GM10248 (cell line): Measurements from ENCODE around the gene LRRC56.

Source experiments
- CTCF ChIA-PET: fragments of 300-600 bp; sonication (Branson Sonifier 250); formaldehyde crosslinking; extraction: SDS; loops from one replicate; lab custom pipeline; 2021; ENCODE audit warnings: antibody characterized with exemption; lab: Yijun Ruan, JAX
- POLR2A ChIA-PET: fragments of 350-650 bp; sonication (Branson Sonifier 250); formaldehyde crosslinking; extraction: SDS; loops from one replicate; lab custom pipeline; 2020; ENCODE audit warnings: antibody characterized with exemption; lab: Yijun Ruan, JAX
- DNase-seq: peaks from one replicate; pipeline ENCODE4 v3.0.0; 2012; ENCODE audit errors: extremely low spot score
- CTCF ChIP-seq: IDR thresholded peaks from 2 replicates; pipeline ENCODE4 v1.5.1; 2012; ENCODE audit warnings: mild to moderate bottlenecking, low read depth; ENCODE audit errors: extremely low read depth, missing control alignments, control extremely low read depth

The LRRC56 gene

GRCh38 chr11:496834-497564, 40.3 kb upstream of the LRRC56 start:
- CTCF ChIA-PET: no interaction called here
- DNase-seq: no peak
- POLR2A ChIA-PET: no interaction called here
- TF ChIP-seq CTCF: no peak

- ChIA-PET CTCF (interaction anchor here (1.3 to 1.5 kb wide), 3 partner anchors 21 to 101 kb away, joined by 3 to 8 read pairs (median 3); no protein-coding TSS in a partner anchor), POLR2A (no interaction called here)
- TF ChIP-seq CTCF: no peak
Measured at GRCh38 chr11:497565-498296, 39.6 kb upstream of the LRRC56 start.

GRCh38 chr11:498297-499181, 38.8 kb upstream of the LRRC56 start:
- no peak for DNase-seq
- TF ChIP-seq CTCF: no peak
- ChIA-PET POLR2A (interaction anchor here (0.6 kb wide), 1 partner anchor 92 kb away, joined by 3 read pairs; no protein-coding TSS in a partner anchor), CTCF (interaction anchor here (1.3 to 1.5 kb wide), 3 partner anchors 20 to 102 kb away, joined by 3 to 8 read pairs (median 3); no protein-coding TSS in a partner anchor)

More at GRCh38 chr11:497565-498296, 39.6 kb upstream of the LRRC56 start:
- no peak for DNase-seq

GRCh38 chr11:499201-500076, 37.9 kb upstream of the LRRC56 start:
- DNase-seq: no peak
- ChIA-PET POLR2A (interaction anchor here (0.6 to 1.1 kb wide), 2 partner anchors 43 to 93 kb away, joined by 3 read pairs; no protein-coding TSS in a partner anchor), CTCF (interaction anchor here (1.3 to 1.5 kb wide), 3 partner anchors 19 to 103 kb away, joined by 3 to 8 read pairs (median 3); no protein-coding TSS in a partner anchor)
- TF ChIP-seq CTCF: no peak

- ChIA-PET CTCF (interaction anchor here (1.0 to 1.7 kb wide), 3 partner anchors 8 to 52 kb away, joined by 3 to 6 read pairs (median 4); no protein-coding TSS in a partner anchor), POLR2A (interaction anchor here (1.1 kb wide), 1 partner anchor 45 kb away, joined by 3 read pairs; no protein-coding TSS in a partner anchor)
- DNase-seq: no peak
- TF ChIP-seq CTCF: no peak
Measured at GRCh38 chr11:501001-501682, 36.2 kb upstream of the LRRC56 start.
